SK-N-MC (cell line): ENCODE measurements around the gene ASPSCR1.

ENCODE experiments used
- EZH2 ChIP-seq: fragments of 200-600 bp; sonication (generic); IDR thresholded peaks from one replicate; pipeline ENCODE4 v1.6.1; 2017; ENCODE audit warnings: antibody characterized with exemption
- POLR2AphosphoS5 ChIP-seq: IDR thresholded peaks from 2 replicates; pipeline ENCODE4 v1.6.1; 2012; ENCODE audit warnings: mild to moderate bottlenecking, low read depth, low read length, borderline replicate concordance

GRCh38 chr17:82031303-82031884, 54.0 kb downstream of the ASPSCR1 start, which contains the start of gene RAC3:
- TF ChIP-seq POLR2AphosphoS5 (no peak), EZH2 (no peak)
